ENCODE measurements around the gene GIPC2.

GRCh38 chr1:78052685-78053405, 7.1 kb downstream of the GIPC2 start:
- no peak for TF ChIP-seq CTCF (IDR thresholded peaks at IDR 0.05)
- no peak for TF ChIP-seq EZH2 (IDR thresholded peaks at IDR 0.05; ENCODE audit: borderline replicate concordance, insufficient read depth, low read depth, low read length, poor library complexity, severe bottlenecking)

All from B cell (primary cell).